Muscle layer of duodenum (tissue), 2 donors: ENCODE data around the gene PI4KA.

Experiments
- H3K27ac ChIP-seq: one replicate; pipeline ENCODE4 v1.7.0; 2013; ENCODE audit warnings: mild to moderate bottlenecking, low read length
- H3K27me3 ChIP-seq: one replicate; pipeline ENCODE4 v1.7.0; 2013; ENCODE audit warnings: low read depth, mild to moderate bottlenecking, control low read depth, low read length
- H3K36me3 ChIP-seq, 2 donors: one replicate each; pipeline ENCODE4 v1.7.0; 2013; ENCODE audit warnings: low read length in 2 of 2, control low read depth in 1 of 2, mild to moderate bottlenecking in 1 of 2; ENCODE audit not compliant: insufficient read depth in 2 of 2, control insufficient read depth in 1 of 2
- H3K4me1 ChIP-seq, 2 donors: one replicate each; pipeline ENCODE4 v1.7.0; 2013; ENCODE audit warnings: low read length in 2 of 2, mild to moderate bottlenecking in 2 of 2, control low read depth in 1 of 2, moderate library complexity in 1 of 2; ENCODE audit not compliant: insufficient read depth in 2 of 2, control insufficient read depth in 1 of 2
- H3K4me3 ChIP-seq, 2 donors: one replicate each; pipeline ENCODE4 v1.7.0; 2013; ENCODE audit warnings: low read length in 2 of 2, low read depth in 1 of 2, mild to moderate bottlenecking in 1 of 2
- H3K9me3 ChIP-seq, 2 donors: one replicate each; pipeline ENCODE4 v1.7.0; 2013; ENCODE audit warnings: low read length in 2 of 2, control low read depth in 1 of 2, mild to moderate bottlenecking in 1 of 2; ENCODE audit not compliant: control insufficient read depth in 1 of 2
- donor health status: healthy.

The PI4KA gene

DNA sequence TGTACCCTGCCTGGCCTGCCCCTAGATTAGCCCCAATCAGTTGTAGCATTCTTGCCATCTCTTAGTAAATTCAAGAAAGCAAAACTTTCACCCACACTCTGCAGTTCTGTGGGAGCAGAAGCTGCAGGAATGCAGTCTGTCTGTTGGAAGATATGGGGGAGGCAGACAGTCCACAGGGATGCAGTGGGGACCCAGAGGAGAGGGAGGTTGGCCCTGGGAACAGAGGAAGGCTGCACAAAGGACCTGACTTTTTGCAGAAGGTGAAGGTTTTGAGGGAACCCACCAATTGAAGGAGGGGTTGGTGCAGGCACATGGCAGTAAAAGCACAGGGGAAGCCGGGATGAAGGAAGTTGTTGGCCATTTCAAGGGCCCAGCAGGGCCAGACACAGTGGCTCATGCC is 16.7 kb upstream of the PI4KA start:
- Histone ChIP-seq H3K4me1 (no peaks in the 10 kb centered on the region), H3K27me3 (no peaks in the 10 kb centered on the region), H3K27ac (no peak overlapping the region), H3K36me3 (peaks cover 18 to 29% of the 10 kb centered on the region in 2 donors), H3K4me3 (no peak overlapping the region), H3K9me3 (no peaks in the 10 kb centered on the region)

DNA sequence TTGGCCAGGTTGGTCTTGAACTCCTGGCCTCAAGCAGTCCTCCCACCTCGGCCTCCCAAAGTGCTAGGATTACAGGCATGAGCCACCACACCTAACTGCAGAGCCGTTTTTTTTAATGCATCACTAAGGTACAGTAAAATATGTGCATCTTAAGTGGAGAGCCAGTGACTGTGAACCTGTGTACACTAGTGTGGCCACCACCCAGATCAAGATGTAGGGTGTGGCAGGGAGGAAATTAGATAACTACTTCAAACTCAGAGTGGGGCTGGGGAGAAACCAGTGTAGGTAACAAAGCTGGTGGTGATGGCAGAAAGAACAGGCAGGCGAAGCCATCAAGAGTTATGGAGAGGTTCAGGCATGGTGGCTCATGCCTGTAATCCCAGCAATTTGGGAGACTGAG is 14.6 kb upstream of the PI4KA start:
- Histone ChIP-seq H3K9me3 (no peaks in the 10 kb centered on the region), H3K4me1 (no peaks in the 10 kb centered on the region), H3K4me3 (no peak overlapping the region), H3K27me3 (no peaks in the 10 kb centered on the region), H3K36me3 (peaks cover 18 to 31% of the 10 kb centered on the region in 2 donors), H3K27ac (no peak overlapping the region)

DNA sequence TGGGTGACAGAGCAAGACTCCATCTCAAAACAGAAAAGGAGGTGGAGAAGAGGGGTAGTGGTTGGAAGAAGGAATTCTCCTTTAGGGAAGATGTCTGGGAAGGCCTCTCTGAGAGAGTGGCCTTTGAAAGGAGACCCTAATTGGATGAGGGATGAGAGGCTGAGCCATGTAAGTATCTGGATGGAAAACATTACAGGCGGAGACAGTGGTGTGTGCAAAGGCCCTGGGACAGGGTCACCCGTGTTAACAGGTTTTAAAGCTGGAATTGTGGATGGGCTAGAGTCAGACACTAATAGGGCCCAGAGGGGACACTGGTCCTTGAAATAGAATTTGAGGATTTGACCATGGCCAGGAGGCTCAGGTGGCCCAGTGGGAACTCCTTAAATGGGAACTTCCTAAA is 10.6 kb upstream of the PI4KA start:
- H3K36me3 ChIP-seq: peaks cover 6 to 19% of the 10 kb centered on the region in 2 donors
- H3K4me1 ChIP-seq: peaks cover 15 to 18% of the 10 kb centered on the region in 2 donors
- H3K4me3 ChIP-seq: no peak overlapping the region
- H3K27ac ChIP-seq: no peak overlapping the region
- no peaks in the 10 kb centered on the region for H3K9me3 ChIP-seq
- no peaks in the 10 kb centered on the region for H3K27me3 ChIP-seq

- Histone ChIP-seq H3K4me3 (no peak overlapping the region), H3K4me1 (peaks cover 15 to 18% of the 10 kb centered on the region in 2 donors), H3K27ac (peak overlapping the region; percentile 79), H3K9me3 (no peaks in the 10 kb centered on the region), H3K36me3 (peaks cover 6 to 24% of the 10 kb centered on the region in 2 donors), H3K27me3 (no peaks in the 10 kb centered on the region)
These were observed 9.7 kb upstream of the PI4KA start for GRCh38 chr22:20868025-20868962.

- Histone ChIP-seq H3K4me3 (no peak overlapping the region), H3K36me3 (peaks cover 6 to 21% of the 10 kb centered on the region in 2 donors), H3K9me3 (no peaks in the 10 kb centered on the region), H3K27me3 (no peaks in the 10 kb centered on the region), H3K27ac (peak overlapping the region; percentile 79), H3K4me1 (peaks cover 15 to 20% of the 10 kb centered on the region in 2 donors)
These were observed 8.8 kb upstream of the PI4KA start for GRCh38 chr22:20867179-20868024.

DNA sequence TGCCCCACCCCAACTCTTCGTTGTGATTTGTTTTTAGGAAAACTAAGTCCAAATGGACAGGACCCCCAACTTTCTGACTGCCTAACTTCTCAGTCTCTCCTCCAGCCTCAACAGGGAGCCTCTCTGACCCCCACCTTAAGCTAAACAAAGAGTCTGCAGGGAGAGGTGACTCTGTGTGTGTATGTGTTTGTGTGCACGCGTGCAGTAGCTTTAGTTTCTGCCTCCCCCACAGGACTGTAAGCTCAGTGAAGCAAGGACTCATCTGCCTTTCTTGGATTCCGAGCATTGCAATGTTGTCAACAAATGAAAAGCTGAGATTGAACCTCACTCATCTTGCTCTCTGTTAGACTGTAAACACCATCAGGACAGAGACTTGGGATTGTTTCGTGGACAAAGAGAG is 8.1 kb upstream of the PI4KA start:
- Histone ChIP-seq H3K4me1 (peaks cover 15 to 22% of the 10 kb centered on the region in 2 donors), H3K9me3 (no peaks in the 10 kb centered on the region), H3K4me3 (no peak overlapping the region), H3K36me3 (peaks cover 8 to 21% of the 10 kb centered on the region in 2 donors), H3K27ac (peak overlapping the region; percentile 79), H3K27me3 (no peaks in the 10 kb centered on the region)

DNA sequence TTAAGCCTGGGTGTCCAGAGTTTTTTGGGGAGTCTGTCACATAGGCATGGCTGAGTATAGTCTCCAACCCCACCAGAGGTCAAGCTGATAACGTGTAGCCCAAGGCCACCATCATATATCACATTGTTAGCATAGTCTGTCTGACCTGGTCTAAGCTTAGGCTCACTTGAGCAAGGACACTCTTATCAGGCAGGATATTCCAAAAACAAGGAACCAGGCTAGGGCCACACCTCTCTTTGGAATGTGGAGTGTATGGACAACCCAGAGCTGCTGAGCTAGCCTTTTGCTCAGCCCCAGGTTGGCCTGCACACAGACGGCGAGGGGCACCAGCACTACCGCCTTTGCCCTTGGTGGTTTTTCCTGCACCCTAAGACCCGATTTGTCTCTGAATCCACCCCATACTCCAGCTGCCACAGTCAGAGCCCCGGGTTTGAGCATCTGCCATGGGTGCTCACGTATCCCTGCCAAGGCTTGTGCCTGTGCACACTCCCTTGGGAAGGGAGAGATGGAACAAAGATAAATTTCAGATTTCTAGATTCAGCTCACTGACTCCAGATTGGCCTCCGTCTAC is 7.3 kb upstream of the PI4KA start:
- H3K4me1 ChIP-seq: peaks cover 15 to 22% of the 10 kb centered on the region in 2 donors
- H3K9me3 ChIP-seq: no peaks in the 10 kb centered on the region
- no peaks in the 10 kb centered on the region for H3K27me3 ChIP-seq
- H3K4me3 ChIP-seq: no peak overlapping the region
- H3K27ac ChIP-seq: no peak overlapping the region
- H3K36me3 ChIP-seq: peaks cover 8 to 19% of the 10 kb centered on the region in 2 donors

DNA sequence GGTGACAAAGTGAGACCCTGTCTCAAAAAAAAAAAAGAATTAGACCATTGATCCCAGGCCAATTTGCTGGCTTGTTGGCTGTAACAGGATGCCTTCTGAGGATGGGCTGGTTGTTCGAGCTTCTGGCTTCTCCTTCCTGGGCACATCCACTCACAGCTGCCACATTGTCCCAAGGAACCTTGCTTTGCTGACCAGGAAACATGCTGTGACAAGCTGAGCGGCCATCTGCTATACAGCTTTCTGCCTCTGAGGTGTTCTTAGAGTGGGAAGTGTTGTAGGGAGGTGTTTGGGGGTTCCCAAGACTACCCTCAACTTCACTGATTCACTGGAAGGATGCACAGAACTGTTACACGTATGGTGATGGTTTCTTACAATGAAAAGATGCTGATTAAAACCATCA is 6.7 kb upstream of the PI4KA start:
- H3K4me3 ChIP-seq: no peak overlapping the region
- no peaks in the 10 kb centered on the region for H3K9me3 ChIP-seq
- H3K4me1 ChIP-seq: peaks cover 15 to 23% of the 10 kb centered on the region in 2 donors
- H3K27me3 ChIP-seq: no peaks in the 10 kb centered on the region
- H3K27ac ChIP-seq: no peak overlapping the region
- H3K36me3 ChIP-seq: peaks cover 3 to 13% of the 10 kb centered on the region in 2 donors

DNA sequence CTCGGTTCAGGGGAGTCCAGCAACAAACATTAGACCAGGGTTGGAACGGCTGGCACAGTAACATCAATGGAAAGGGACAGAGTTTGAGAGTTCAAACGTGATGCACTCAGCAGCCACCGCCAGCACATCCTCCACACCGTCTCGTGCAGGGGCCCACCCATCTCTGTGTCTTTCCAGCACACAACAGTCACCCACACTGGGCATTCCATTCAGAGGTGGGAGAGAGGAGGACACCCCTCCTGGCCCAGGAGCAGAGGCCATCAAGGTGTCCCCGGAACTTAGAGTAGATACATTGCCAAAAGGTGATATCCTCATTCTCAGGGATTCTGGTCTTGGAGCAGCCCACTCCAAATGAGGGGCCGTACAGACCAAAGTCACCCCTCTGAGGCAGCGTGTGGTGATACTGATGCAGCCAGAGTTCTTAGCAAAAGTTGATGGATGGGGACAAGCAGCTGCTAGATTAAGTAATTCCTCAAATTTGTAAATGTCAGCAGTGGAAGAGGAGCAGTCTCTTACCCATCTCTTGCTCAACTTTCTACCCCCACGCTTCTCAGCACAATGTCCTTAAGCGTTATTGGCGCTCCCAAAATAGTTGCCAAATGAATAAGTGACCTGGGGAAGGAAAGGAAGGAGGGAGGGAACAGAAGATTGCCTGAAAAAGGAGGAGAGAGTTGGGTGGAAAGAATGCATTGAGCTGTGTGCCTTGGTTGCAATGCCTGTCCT is 5.7 kb upstream of the PI4KA start:
- peaks cover 22 to 32% of the 10 kb centered on the region in 2 donors for H3K4me1 ChIP-seq
- no peaks in the 10 kb centered on the region for H3K9me3 ChIP-seq
- no peak overlapping the region for H3K4me3 ChIP-seq
- H3K27ac ChIP-seq: no peak overlapping the region
- H3K27me3 ChIP-seq: no peaks in the 10 kb centered on the region
- peaks cover 3 to 11% of the 10 kb centered on the region in 2 donors for H3K36me3 ChIP-seq

DNA sequence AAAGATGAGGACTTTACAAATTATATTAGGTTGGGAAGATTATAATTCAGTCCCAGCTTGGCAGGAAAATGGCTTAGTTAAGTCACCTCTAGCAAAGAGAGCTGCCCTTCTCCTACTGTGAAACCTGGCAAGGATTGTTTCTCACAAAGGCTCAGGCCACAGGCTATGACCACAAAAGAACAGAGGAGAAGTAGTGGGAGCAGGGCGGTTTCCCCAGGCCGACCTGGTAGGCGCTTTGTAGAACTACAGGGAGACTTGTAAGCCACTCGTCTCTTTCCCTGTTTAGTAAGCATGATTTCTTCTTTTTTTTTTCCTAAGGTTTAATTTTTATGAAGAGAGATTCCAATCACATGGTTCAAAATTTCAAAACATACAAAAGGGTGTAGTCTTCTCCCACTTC is 4.8 kb upstream of the PI4KA start:
- Histone ChIP-seq H3K4me3 (no peak overlapping the region), H3K27me3 (no peaks in the 10 kb centered on the region), H3K36me3 (peaks cover 3 to 11% of the 10 kb centered on the region in 2 donors), H3K9me3 (no peaks in the 10 kb centered on the region), H3K4me1 (peaks cover 22 to 33% of the 10 kb centered on the region in 2 donors), H3K27ac (no peak overlapping the region)
